Measurements from ENCODE around the gene PSMB8.
"Not testable (repeated sequence)": the region's sequence is repeated elsewhere in the genome, so short reads cannot be mapped to it uniquely, and the experiment has no call there.

The PSMB8 gene

DNA sequence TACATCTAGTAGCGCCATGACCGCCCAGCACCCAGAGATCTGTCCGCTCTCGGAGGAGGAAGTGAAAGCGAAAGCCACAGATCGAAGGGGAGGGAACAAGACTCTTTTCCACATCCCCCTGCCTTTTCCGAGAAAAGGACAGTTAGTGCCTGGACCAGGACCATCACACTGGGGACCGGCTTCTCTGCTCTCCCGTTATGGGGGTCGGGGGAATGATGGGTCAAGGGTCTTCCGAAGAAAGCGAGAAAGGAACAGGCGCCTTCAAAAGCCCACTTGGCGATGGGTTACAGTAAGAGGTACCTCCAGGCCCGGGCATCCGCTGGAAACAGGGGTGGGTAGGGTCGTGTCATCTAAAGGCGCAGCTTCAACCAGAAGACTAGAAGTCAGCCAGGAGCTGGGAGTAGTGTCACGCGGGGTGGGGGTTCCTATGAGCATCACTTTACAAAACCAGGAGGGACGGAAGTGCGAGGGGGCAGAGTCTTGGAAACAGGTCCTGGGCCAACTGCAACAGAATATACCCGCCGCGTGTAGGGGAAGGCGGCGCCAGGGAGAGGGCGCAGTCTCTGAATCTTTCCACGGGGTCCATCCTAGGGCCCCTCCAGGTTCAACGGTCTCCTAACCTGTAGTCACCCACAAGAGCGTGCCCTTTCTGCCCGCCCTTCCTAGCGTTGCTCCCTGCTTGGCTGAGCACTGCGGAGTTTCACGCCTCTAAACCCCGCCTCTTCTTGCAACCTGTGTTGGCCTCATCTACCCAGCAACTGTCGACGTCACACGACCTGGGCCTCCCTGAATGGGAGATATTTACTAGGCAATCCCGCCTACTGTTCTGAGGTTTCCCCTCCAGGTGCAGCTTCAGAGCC, at the start of gene PSMB8:
Gene PSMB8 (minus strand): TSS at position 69 of the 860 bp plus-strand sequence. CDS start 51 bp downstream, at position 18.
- DNase-seq: peak; percentile 94 to 96 (median 95)

- DNase-seq: no peak
Measured at GRCh38 chr6:32890831-32891230, 47.0 kb upstream of the PSMB8 start.

DNA sequence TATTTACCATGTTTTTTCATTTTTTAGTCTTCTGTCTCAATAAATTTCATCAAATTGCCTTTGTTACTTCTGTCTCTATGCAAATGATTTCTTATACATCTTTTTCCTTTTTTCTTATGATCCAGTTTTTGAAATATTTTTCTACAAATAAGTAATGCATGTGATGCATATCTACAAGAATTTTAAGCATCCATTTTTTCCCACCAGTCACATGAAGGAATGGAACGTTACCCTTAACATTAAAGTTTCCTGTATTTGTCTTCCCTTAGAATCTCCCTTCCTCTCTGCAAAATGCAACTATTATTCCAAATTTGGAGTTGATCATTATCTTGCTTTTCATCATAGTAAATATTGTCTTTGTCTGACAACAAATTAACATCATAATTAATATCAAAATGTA, 45.7 kb upstream of the PSMB8 start:
- no peak for DNase-seq

GRCh38 chr6:32888576-32888975, 44.7 kb upstream of the PSMB8 start:
- no peak for DNase-seq

GRCh38 chr6:32887616-32888015, 43.8 kb upstream of the PSMB8 start:
- DNase-seq: no peak

- no peak for DNase-seq
Measured at GRCh38 chr6:32886681-32887383, 43.0 kb upstream of the PSMB8 start.

DNA sequence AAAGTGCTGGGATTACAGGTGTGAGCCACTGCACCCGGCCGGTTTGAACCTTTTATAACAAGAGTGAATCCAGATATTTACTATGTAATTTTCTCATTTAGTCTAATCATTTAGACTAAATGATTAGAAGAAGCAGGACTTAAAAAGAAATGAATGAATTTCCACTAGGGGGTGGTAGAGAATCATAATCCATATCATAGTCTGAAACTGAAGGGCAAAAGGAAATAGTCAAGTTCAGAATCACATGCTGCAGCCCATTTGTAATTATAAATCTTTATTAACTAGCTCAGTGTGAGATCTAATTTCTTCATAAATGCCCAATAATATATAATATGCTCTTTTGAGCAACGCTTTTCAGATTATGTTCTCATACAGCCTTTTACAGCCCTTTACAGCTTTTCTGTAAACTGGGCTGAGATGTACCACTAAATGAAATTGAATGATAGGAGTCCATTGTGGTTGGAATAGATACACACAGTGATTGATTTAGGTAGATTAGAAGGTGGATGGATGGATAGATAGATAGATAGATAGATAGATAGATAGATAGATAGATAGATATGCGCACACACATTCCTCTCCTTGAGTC, 41.9 kb upstream of the PSMB8 start:
- DNase-seq: no peak

- DNase-seq: no peak
Measured at GRCh38 chr6:32883789-32884188, 39.9 kb upstream of the PSMB8 start.

GRCh38 chr6:32882879-32883250, 39.0 kb upstream of the PSMB8 start:
- DNase-seq: no peak

DNA sequence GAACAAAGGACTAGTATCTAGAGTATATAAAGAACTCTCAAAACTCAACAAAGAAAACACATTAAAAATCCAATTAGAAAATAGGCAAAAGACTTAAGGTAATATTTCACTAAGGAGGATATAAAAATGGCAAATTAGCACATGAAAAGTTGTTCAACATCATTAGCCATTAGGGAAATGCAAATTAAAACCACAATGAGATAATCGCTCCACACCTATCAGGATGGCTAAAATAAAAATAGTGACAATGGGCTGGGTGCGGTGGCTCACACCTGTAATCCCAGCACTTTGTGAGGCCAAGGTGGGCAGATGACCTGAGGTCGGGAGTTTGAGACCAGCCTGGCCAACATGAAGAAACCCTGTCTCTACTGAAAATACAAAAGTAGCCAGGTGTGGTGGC, 37.1 kb upstream of the PSMB8 start:
- not testable (repeated sequence) for DNase-seq

DNA sequence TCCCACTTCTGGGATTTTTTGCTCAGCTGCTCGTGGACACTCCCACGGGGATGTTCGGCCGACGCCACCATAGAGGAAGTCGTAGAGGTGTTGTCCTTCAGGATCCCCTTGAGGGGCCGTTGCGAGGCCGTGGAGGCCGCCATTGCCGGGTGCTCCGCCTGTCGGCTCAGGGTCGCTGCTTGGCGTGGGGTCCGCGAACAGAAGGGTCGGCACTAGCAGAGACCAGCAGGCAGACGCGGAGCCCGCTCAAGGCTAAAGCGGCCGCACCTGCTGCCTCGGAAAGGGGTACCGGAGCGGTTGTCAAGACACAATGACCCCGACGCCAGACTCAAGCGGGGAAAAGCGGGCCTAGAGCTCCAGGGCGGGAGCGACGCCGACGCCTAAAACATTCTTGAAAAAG, 35.8 kb upstream of the PSMB8 start:
- DNase-seq: no peak

DNA sequence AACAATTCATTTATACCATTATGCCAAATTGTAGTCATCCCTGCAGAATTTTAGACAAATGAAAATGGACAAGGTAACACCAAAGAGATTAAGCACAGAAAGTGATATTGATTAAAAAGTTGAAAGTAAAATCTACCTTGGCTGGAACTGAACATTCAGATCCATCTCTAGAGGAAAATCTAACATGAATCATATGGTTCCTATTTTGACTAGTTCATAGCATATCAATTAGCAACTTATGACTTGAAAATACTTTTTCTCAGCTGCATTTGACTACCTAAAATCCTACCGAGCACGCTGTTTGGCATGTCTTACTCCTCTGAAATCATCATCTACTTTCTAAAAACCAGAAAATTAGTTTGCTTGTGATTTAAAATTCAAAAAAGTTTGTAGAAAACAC, 32.8 kb upstream of the PSMB8 start:
- no peak for DNase-seq

GRCh38 chr6:32873947-32874346, 30.1 kb upstream of the PSMB8 start:
- DNase-seq: not testable (repeated sequence)

DNA sequence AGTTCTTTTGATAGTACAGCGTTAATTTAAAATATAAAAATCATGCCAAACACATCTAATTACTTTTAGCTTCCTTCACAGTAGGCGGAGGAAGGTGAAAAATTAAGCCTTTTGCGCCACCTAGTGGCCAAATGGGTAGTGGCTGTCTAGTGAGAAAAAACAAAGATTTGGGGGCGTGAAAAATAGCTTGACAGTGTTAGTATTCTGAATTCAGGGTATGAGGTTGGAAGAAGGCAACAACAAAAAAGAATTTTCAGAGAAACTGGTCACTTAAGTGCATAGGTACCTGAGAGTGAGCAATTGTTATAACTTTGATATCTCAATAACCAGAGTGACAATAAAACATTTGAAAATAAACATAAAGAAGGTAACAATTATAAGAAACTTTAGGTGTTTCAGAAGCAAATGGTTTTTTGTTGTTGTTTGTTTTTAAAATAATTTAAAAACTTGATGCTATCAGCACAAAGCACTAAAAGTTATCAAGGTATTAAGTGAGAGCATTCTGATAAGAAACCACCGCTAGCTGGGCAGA, 24.5 kb upstream of the PSMB8 start:
- DNase-seq: peak; percentile 71 to 89 (median 76)

- DNase-seq: no peak
Measured at GRCh38 chr6:32867554-32868256, 23.9 kb upstream of the PSMB8 start.

- DNase-seq: no peak
Measured at GRCh38 chr6:32867022-32867477, 23.2 kb upstream of the PSMB8 start.

- DNase-seq: no peak
Measured at GRCh38 chr6:32865724-32866443, 22.0 kb upstream of the PSMB8 start.

- DNase-seq: no peak
Measured at GRCh38 chr6:32862725-32863124, 18.9 kb upstream of the PSMB8 start.

GRCh38 chr6:32860674-32861073, 16.8 kb upstream of the PSMB8 start:
- DNase-seq: no peak

DNA sequence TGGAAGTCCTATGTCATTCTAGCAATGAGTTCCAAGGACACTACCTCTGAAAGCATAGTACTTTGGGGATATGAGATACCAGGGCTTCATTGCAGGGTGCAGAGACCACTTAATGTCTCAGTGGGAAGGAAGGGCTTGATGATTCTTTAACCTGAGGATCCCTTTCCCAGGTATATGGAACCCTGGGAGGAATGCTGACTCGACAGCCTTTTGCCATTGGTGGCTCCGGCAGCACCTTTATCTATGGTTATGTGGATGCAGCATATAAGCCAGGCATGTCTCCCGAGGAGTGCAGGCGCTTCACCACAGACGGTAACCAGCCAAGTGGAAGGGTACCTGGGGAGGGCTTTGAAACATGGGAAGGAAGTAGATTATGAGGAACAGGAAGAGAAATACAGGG, 14.3 kb upstream of the PSMB8 start:
- no peak for DNase-seq

DNA sequence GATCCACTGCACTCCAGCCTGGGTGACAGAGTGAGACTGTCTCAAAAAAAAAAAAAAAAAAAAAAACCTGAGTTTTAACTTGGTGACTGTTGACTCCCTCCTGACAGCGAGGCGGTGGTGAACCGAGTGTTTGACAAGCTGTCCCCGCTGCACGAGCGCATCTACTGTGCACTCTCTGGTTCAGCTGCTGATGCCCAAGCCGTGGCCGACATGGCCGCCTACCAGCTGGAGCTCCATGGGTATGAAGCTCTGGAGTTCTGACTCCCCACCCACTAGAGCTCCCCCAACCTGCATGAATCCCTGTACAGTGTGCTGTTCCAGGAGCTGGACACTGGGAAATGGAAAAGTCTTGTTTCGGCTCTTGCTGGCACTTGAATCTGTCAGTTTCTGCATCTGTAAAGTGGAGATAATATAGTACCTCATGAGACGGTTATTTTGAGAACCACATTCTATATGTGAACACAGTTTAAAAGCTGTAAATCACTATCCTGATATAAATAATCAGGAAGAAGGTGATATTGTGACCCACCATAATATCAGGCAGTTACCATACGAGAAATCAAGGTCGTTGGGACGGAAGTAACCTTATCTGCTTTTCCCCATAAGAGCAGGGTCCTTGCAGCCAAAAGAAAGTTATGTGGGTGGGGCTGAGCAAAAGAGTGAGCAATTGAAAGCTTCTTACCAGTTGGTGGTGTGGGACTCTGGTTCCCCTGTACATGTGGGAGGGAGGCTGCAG, 13.5 kb upstream of the PSMB8 start:
- no peak for DNase-seq

Measured in activated CD4-positive, CD25-positive, alpha-beta regulatory T cell (primary cell).